GM18498 (cell line): ENCODE data around the gene DHX34.
"Not testable (repeated sequence)": the region's sequence is repeated elsewhere in the genome, so short reads cannot be mapped to it uniquely, and the experiment has no call there.

Experiments
- ATAC-seq: cut with Tn5 transposase; IDR thresholded peaks from one replicate; pipeline ENCODE4 v1.9.1; 2021; ENCODE audit warnings: mild to moderate bottlenecking, moderate library complexity; ENCODE audit not compliant: unreplicated experiment

The DHX34 gene

DNA sequence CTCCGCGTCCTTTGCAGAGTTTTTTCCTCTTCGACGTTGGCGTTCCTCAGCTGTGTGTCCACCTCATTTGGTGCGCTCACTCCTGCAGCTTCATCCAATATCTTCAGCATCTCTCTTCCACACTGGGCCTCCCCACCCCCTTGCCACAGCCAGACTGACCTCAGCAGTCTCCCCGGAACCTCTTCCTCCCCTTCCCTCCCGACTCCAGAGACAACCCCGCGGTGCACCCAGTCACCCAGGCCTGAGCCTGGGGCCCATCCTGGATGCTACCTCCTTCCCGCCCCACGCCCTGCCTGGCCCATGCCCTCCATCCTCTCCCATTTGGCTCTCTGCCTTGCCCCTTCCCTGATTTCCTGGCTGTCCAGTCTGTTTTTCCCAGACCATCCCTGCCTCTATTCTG lies 25.2 kb upstream of the DHX34 start:
- no peak for ATAC-seq

DNA sequence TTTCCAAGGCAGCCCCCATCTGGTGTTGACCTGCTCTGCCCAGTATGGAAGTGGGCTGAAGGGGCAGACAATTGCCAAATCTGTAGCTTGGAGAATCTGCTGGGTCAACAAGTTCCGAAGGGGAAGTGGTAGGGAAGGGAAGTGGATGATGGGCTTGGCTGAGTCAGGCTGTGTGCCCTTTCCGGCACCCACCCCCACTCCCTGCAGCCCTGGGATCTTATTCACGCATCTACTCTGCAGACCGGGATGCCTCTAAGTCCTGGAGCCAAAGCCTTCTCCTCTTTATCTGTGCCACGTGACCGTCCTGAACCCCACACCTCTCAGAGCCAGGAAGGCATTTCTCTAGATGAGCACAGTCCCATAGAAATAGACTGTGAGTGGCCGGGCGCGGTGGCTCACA lies 24.6 kb upstream of the DHX34 start:
- ATAC-seq = no peak

DNA sequence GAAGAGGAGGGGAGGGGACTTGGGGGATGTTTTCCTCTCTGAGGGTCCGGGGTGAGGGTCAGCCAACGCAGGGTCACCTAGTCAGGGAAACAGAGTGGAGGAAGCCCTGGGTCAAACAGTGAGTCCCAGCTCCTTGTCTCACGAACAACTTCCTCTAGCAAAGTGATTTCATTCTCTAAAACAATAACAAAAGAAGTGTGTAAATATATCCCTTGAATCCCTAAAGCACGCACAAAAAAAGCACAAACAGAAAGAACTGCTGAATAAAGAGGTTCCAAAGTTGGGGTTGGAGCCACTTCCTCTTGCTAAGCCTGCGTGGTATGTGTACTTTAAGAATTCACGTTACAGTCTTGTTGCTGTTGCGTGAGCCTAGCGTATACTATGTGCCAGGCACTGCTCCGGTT lies 18.6 kb upstream of the DHX34 start:
- no peak for ATAC-seq

DNA sequence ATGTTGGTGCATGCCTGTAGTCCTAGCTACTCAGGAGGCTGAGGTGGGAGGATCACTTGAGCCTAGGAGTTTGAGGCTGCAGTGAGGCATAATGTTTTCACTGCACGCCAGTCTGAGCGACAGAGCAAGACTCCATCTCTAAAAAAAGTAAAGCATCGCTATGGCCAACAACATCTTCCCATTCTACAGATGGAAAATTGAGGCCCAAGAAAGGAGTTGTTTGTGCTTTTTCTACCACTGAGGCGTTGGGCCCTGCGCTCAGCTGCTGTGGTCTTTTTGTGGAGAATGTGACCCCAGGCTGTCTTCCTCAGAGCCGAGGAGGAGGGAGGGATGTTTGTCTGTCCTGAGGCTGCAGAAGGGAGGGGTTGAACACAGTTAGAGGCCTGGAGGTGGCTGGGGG lies 17.6 kb upstream of the DHX34 start:
- ATAC-seq = no peak

DNA sequence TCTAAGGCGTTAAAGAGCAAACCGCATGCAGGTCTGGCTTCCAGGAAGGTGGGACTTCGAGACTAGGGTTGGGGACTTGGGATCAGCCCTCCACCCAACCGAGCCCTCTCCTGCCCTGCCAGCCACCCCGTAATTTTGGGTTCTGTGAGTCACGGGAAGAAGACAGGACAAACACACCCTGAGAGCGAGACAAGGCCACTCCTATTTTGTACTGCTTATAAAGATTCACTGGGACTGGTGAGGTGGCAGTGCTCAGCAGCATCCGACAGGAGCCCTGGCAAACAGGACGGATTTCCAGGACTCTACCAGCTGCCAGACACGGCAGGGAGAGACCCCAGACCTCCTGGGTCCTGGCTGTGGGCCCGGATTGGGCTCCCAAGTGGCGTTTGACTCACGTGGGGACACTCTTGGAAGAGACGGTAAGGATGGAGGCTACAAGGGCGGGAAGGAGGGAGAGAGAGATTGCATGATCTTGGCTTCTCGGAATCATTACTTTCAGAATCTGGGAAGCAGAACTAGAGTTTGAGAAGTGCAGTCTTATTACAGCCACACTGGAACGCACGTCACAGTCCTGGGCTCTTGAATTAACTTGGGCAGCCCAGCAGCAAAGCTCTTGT lies 17.1 kb upstream of the DHX34 start, which contains the start of gene C5AR2:
Gene C5AR2, plus strand, starts transcription at position 245 of the 617 bp plus-strand sequence. CDS start 8,625 bp downstream, outside the sequence.
- ATAC-seq = no peak

DNA sequence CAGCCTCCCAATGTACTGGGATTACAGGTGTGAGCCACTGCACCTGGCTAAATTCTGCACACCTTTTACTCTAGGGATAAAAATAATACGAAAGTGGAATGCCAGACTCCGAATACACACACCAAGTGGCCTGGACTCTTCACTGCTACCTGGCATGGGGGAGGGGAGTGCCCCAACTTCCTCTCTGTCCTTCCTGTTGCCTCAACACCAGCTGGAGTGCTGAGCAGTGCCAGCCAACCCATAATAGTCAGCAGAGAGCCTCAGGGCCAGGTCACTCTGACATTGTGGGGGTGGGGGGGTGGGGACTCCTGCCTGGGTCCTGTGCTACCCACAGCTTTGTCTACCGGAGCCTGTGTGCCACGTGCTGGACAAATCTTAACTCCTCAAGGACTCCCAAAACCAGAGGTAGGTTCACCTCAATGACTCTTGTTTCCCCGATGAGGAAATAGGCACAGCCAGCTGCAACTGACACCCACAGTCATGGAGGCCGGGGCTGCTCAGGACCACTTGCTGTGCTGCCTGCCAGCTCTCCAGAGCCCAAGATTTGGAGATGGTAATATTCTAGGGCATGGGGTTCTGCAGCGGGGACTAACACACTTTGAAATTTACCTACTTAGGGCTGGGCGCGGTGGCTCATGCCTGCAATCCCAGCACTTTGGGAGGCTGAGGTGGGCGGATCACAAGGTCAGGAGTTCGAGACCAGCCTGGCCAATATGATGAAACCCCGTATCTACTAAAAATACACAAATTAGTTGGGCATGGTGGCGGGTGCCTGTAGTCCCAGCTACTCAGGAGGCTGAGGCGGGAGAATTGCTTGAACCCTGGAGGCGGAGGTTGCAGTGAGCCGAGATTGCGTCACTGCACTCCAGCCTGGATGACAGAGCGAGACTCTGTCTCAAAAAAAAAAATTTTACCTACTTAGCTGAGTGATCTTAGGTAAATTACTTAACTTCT lies 12.1 kb upstream of the DHX34 start:
- ATAC-seq = not testable (repeated sequence)

DNA sequence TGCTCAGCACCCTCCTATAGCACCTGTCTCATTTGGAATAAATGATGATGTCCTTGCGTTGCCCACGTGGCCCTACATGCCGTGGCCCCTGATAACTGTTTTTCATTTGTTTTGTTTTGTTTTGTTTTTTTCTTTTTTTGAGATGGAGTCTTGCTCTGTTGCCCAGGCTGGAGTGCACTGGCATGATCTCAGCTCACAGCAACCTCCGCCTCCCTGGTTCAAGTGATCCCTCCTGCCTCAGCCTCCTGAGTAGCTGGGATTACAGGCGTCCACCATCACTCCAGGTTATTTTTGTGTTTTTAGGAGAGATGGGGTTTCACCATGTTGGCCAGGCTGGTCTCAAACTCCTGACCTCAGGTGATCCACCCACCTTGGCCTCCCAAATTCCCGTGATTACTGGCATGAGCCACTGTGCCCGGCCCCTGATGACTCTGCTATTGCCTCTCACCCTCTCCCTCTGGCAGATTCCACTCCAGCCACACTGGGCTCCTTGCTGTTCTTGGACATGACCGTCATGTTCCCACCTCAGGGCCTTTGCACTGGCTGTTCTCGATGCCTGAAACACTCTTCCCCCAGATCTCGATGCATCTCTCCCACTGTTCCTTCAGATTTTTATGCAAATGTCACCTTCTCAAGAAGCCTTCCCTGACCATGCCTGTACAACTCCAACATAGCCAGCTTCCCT lies 9.8 kb upstream of the DHX34 start:
- ATAC-seq = no peak

DNA sequence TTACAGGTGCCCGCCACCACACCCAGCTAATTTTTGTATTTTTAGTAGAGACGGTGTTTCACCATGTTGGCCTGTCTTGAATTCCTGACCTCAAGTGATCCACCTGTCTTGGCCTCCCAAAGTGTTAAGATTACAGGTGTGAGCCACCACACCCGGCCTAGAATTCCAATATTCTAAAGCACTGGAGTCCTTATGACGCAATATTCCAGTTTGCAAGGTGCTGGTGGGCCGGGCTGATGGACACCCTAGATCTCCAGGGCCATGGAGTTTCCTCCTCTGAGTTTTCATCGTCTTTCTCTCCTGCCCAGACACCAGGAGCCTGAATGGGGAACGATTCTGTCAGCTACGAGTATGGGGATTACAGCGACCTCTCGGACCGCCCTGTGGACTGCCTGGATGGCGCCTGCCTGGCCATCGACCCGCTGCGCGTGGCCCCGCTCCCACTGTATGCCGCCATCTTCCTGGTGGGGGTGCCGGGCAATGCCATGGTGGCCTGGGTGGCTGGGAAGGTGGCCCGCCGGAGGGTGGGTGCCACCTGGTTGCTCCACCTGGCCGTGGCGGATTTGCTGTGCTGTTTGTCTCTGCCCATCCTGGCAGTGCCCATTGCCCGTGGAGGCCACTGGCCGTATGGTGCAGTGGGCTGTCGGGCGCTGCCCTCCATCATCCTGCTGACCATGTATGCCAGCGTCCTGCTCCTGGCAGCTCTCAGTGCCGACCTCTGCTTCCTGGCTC lies 8.5 kb upstream of the DHX34 start:
- ATAC-seq = no peak

DNA sequence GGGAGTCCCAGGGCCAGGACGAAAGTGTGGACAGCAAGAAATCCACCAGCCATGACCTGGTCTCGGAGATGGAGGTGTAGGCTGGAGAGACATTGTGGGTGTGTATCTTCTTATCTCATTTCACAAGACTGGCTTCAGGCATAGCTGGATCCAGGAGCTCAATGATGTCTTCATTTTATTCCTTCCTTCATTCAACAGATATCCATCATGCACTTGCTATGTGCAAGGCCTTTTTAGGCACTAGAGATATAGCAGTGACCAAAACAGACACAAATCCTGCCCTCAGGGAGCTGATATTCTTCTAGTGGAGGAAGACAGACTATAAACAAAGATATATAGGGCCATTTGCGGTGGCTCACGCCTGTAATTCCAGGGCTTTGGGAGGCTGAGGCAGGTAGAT lies 7.4 kb upstream of the DHX34 start:
- no peak for ATAC-seq

DNA sequence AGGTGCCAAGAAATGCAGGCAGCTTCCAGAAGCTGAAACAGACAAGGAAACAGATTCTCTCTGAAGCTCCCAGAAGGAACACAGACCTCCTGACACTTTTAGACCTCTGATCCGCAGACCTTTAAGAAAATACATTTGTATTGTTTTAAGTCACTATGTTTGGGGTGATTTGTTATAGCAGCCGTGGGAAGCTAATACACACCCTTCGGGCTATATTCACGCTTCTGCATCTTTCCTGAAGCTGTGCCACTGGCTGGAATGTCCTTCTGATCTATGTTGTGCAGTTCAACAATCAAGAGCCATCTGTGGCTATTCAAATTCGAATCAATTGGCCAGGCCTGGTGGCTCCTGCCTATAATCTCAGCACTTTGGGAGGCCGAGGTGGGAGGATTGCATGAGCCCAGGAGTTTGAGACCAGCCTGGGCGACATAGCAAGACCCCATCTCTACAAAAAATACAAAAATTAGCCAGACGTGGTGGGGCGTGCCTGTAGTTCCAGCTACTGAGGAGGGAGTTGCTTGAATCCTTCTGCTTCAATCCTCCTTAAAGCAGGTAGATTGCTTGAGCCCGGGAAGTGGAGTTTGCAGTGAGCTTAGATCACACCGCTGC lies 5.8 kb upstream of the DHX34 start:
- ATAC-seq = no peak

DNA sequence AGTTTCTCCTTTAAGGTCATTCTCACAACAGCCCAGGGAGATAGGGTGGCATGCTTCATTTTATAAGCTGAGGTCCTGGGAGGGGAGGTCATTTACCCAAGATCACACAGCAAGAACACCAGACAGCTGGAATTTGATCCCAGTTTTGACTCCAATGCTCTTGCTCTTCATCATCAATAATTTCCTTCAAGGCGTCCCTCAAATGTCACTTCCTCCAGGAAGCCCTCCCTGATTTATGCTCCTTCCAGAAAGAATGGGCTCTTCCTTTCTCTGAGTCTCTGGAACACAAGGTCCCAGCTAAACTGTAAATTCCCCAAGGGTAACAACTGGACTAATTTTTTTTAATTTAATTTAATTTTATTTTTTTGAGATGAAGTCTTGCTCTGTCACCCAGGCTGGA lies 4.7 kb upstream of the DHX34 start:
- no peak for ATAC-seq

DNA sequence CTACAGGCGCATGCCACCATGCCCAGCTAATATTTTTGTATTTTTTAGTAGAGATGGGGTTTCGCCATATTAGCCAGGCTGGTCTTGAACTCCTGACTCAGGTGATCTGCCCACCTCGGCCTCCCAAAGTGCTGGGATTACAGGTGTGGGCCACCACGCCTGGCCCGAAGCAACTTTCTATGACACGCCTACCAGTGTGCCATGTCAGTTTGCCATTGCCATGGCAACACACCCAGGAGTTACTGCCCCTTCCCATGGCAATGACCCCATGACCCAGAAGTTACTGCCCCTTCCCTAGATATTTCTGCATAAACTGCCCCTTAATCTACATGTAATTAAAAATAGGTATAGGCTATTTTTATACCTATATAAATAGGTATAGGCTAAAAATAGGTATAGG lies 3.1 kb upstream of the DHX34 start:
- not testable (repeated sequence) for ATAC-seq

DNA sequence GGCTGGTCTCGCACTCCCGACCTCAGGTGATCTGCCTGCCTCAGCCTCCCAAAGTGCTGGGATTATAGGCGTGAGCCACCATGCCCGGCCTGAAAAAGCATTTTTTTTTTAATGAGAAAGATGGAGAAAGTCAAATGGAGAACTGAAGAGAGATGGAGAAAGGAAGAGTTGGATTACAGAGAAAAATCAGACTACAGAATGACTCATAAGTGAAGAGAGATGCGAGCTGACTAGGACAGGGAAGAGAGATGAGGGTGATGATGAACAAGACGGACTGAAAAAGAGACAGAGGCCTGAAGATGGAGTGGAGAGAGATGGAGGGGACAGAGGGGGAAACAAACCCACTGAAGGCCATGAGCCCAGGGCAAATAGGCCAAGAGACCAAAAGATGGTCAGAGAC lies 1.5 kb downstream of the DHX34 start:
- no peak for ATAC-seq

DNA sequence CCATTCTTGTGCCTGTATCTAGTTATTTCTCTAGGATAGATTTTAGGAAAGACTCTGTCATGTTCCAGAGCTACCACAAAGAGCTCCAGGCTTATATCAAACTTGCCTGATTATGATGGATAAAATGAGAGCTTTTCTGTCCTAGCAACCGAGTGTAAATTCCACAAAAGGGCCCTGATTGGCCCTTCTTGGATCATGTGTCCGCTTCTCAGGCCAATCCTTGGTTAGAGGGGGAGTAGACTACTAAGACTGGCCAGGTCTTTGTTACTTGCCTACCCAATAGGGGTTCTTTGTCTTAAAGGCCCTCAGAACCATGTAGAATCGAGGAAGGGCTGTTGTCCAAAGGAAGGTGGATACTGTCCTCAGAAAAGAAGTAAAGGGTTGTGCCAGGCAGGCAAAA lies 2.4 kb downstream of the DHX34 start:
- ATAC-seq = no peak

DNA sequence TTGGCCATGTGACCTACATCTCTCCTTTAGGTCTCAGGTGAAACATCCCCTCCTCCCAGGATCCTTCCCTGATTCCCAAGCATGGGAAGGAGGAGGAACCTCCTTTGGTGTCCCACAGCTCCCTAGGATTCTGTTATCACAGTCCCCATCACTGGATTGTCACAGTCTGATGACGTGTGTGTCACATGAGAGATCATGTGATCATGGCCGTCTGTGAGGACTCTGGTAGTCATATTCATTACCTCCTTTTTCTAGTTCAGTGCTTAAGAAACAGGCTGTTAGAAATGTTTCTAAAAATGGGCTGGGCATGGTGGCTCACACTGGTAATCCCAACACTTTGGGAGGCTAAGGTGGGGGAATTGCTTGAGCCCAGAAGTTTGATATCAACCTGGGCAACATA lies 3.0 kb downstream of the DHX34 start:
- ATAC-seq = no peak

DNA sequence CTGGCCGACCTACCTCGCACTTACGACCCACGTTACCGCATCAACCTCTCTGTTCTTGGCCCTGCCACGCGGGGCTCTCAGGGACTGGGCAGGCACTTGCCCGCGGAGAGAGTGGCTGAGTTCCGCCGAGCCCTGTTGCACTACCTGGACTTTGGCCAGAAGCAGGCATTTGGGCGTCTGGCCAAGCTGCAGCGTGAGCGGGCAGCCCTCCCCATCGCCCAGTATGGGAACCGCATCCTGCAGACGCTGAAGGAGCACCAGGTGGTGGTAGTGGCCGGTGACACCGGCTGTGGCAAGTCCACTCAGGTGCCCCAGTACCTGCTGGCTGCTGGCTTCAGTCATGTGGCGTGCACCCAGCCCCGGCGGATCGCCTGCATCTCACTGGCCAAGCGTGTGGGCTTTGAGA lies 4.2 kb downstream of the DHX34 start:
- ATAC-seq = no peak

DNA sequence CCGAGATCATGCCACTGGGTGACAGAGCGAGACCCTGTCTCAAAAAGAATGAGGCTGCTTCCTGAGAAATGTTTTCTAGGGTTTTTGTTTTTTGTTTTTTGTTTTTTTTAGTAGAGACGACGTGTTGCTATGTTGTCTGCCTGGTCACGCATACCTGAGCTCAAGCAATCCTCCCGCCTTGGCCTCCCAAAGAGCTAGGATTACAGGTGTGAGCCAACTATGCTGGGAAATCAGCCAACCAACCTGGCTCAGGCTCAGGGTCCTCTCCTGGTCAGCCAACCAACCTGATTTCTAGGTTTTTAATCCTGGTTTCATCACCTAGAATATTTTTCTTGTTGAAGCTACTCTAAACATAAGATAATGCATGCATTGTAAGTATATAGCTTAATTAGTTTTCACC lies 7.8 kb downstream of the DHX34 start:
- no peak for ATAC-seq

DNA sequence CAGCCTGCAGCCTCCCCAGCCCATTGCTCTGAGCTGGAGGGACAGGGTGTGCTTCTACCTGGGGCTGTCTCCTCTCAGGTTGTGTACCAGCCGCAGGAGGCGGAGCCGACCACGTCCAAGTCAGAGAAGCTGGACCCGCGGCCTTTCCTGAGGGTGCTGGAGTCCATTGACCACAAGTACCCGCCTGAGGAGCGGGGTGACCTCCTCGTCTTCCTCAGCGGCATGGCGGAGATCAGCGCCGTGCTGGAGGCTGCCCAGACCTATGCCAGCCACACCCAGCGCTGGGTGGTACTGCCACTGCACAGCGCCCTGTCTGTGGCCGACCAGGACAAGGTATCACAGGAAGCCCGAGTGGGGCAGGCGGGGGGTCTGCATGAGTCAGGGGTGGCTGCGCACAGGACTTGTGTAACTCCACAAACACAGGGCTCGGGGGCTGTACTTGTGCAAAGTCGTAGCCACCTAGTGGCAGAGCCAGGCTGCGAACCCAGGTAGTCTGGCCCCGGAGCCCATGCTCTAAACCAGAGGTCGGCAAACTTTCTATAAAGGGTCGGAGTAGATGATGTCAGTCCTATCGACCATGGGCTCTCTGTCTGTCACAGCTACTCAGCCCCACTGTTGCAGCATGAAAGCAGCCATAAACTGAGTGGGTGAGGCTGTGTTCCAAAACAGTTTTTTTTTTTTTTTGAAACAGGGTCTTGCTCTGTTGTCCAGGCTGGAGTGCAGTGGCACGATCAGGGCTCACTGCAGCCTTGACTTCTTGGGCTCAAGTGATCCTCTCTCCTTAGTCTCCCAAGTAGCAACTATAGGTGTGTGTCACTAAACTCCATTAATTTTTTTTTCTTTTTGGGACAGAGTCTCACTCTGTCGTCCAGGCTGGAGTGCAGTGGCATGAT lies 8.9 kb downstream of the DHX34 start:
- ATAC-seq = no peak

DNA sequence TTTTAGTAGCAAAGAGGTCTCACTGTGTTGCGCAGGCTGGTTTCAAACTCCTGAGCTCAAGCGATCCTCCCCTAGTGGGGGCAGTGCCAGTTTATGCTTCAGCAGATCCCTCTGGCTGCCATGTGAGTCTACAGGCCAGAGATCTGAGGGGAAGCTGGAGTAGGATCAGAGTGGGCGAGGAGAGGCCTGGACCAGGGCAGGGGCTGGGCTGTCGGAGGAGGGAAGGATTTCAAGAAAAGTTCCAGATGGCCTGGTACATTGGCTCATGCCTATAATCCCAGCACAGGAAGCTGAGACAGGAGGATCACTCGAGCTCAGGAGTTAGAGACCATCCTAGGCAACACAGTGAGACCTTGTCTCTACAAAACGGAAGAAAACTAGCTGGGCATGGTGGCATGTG lies 9.8 kb downstream of the DHX34 start:
- ATAC-seq = no peak

DNA sequence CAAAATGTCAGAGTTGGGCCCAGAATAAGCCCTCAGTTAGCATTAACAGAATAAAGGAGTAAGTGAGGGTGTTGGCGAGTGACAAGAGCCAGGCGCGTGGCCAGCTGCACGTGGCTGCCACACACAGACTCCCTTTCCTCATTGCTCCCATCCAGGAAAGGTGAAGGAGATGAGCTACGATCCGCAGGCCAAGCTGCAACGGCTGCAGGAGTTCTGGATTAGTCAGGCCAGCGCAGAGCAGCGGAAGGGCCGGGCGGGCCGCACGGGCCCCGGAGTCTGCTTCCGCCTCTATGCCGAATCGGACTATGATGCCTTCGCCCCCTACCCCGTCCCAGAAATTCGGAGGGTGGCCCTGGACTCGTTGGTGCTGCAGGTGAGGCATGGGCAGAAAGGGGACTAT lies 13.2 kb downstream of the DHX34 start:
- no peak for ATAC-seq
